Type B pancreatic cell (in vitro differentiated cells): ENCODE data around the gene ZC3H18. TPM values are rescaled to one million over a fixed set of nuclear protein-coding genes. Genes with fewer than 3 reads are reported as not detected.

Source experiments
- DNase-seq: peaks from one replicate; pipeline ENCODE4 v3.0.0; 2021; ENCODE audit warnings: mixed read lengths; ENCODE audit not compliant: unreplicated experiment; ENCODE audit errors: extremely low spot score
- H3K27ac Mint-ChIP-seq: 2 replicates; pipeline ENCODE4 v1.8.0; 2021; ENCODE audit warnings: mild to moderate bottlenecking, mixed read lengths
- H3K27me3 Mint-ChIP-seq: 2 replicates; pipeline ENCODE4 v1.8.0; 2021; ENCODE audit warnings: mixed read lengths
- H3K36me3 Mint-ChIP-seq: 2 replicates; pipeline ENCODE4 v1.8.0; 2021; ENCODE audit warnings: mixed read lengths
- H3K4me1 Mint-ChIP-seq: one replicate; pipeline ENCODE4 v1.8.0; 2021; ENCODE audit warnings: mixed read lengths; ENCODE audit not compliant: unreplicated experiment
- H3K4me3 Mint-ChIP-seq: 2 replicates; pipeline ENCODE4 v1.8.0; 2021; ENCODE audit warnings: mild to moderate bottlenecking, mixed read lengths
- H3K9me3 Mint-ChIP-seq: 2 replicates; pipeline ENCODE4 v1.8.0; 2021; ENCODE audit warnings: mixed read lengths
- CTCF ChIP-seq: fragments of 200-600 bp; sonication (generic); conservative IDR thresholded peaks from 2 replicates; pipeline ENCODE4 v1.5.0; 2021; ENCODE audit warnings: antibody characterized with exemption, mild to moderate bottlenecking
- total RNA-seq: library from RNA; stranded (reverse); gene quantifications from 2 replicates; pipeline ENCODE4 v1.2.1, GENCODE V29; 2021; ENCODE audit warnings: low replicate concordance

The ZC3H18 gene
- total RNA-seq, 1 donor from 2014 or later = 70.2 TPM

GRCh38 chr16:88554711-88555264, 15.4 kb upstream of the ZC3H18 start:
- Mint-ChIP-seq H3K27me3 (peaks cover 18% of the 10 kb centered on the region), H3K9me3 (no peaks in the 10 kb centered on the region), H3K27ac (no peak overlapping the region), H3K4me3 (no peak overlapping the region), H3K36me3 (no peaks in the 10 kb centered on the region), H3K4me1 (peaks cover 9% of the 10 kb centered on the region)
- TF ChIP-seq CTCF = no peak
- DNase-seq = no peak

- Mint-ChIP-seq H3K4me1 (peaks cover 9% of the 10 kb centered on the region), H3K27me3 (peaks cover 18% of the 10 kb centered on the region), H3K27ac (no peak overlapping the region), H3K9me3 (no peaks in the 10 kb centered on the region), H3K4me3 (no peak overlapping the region), H3K36me3 (no peaks in the 10 kb centered on the region)
- no peak for TF ChIP-seq CTCF
- DNase-seq = no peak
Measured at GRCh38 chr16:88556294-88556988, 13.8 kb upstream of the ZC3H18 start.

- H3K4me3 Mint-ChIP-seq = no peak overlapping the region
- peaks cover 14% of the 10 kb centered on the region for H3K27me3 Mint-ChIP-seq
- H3K4me1 Mint-ChIP-seq = peaks cover 4% of the 10 kb centered on the region
- H3K9me3 Mint-ChIP-seq = no peaks in the 10 kb centered on the region
- peak; percentile 71 for TF ChIP-seq CTCF
- H3K27ac Mint-ChIP-seq = no peak overlapping the region
- no peaks in the 10 kb centered on the region for H3K36me3 Mint-ChIP-seq
- DNase-seq = no peak
Measured at GRCh38 chr16:88558457-88559442, 11.5 kb upstream of the ZC3H18 start.

GRCh38 chr16:88560714-88561484, 9.3 kb upstream of the ZC3H18 start:
- Mint-ChIP-seq H3K4me1 (peaks cover 4% of the 10 kb centered on the region), H3K27me3 (peaks cover 12% of the 10 kb centered on the region), H3K27ac (no peak overlapping the region), H3K36me3 (no peaks in the 10 kb centered on the region), H3K9me3 (no peaks in the 10 kb centered on the region), H3K4me3 (no peak overlapping the region)
- DNase-seq = no peak
- TF ChIP-seq CTCF = no peak
